HEK293T (cell line): ENCODE data around the gene CRYZL1.
A peak's percentile ranks its signal among the peaks of the same experiment; 100 is the strongest.
"Not testable (repeated sequence)": the region's sequence is repeated elsewhere in the genome, so short reads cannot be mapped to it uniquely, and the experiment has no call there.

ENCODE experiments used
- CTCF ChIA-PET: fragments of 350-600 bp; formaldehyde crosslinking; extraction: SDS; loops from one replicate; lab custom pipeline; 2021; ENCODE audit warnings: antibody characterized with exemption, inconsistent platforms; lab: Yijun Ruan, JAX
- POLR2A ChIA-PET: fragments of 350-600 bp; formaldehyde crosslinking; extraction: SDS; loops from one replicate; lab custom pipeline; 2020; ENCODE audit warnings: antibody characterized with exemption, inconsistent platforms; lab: Yijun Ruan, JAX
- DNase-seq: peaks from one replicate; pipeline ENCODE4 v3.0.0; 2012; ENCODE audit warnings: mixed read lengths; ENCODE audit errors: extremely low spot score
- ARNT ChIP-seq: fragments of 450-650 bp; IDR thresholded peaks from 2 replicates; pipeline ENCODE4 v1.6.1; 2017; ENCODE audit warnings: mild to moderate bottlenecking
- BHLHE40 ChIP-seq: fragments of 450-650 bp; IDR thresholded peaks from 2 replicates; pipeline ENCODE4 v1.6.1; 2016; ENCODE audit warnings: mild to moderate bottlenecking, moderate library complexity, borderline replicate concordance
- CTBP1 ChIP-seq: fragments of 450-650 bp; IDR thresholded peaks from 2 replicates; pipeline ENCODE4 v1.6.1; 2016; ENCODE audit warnings: borderline replicate concordance
- ELF4 ChIP-seq: fragments of 450-650 bp; IDR thresholded peaks from 2 replicates; pipeline ENCODE4 v1.6.1; 2017; ENCODE audit warnings: antibody characterized with exemption
- FOXA1 ChIP-seq: fragments of 450-650 bp; IDR thresholded peaks from 2 replicates; pipeline ENCODE4 v1.6.1; 2016; ENCODE audit warnings: mild to moderate bottlenecking
- FOXK2 ChIP-seq: fragments of 450-650 bp; IDR thresholded peaks from 2 replicates; pipeline ENCODE4 v1.6.1; 2016; ENCODE audit warnings: mild to moderate bottlenecking
- FOXM1 ChIP-seq: fragments of 450-650 bp; IDR thresholded peaks from 2 replicates; pipeline ENCODE4 v1.6.1; 2017; ENCODE audit warnings: mild to moderate bottlenecking, borderline replicate concordance
- HDGF ChIP-seq: fragments of 450-650 bp; IDR thresholded peaks from 2 replicates; pipeline ENCODE4 v1.6.1; 2017; ENCODE audit warnings: antibody characterized with exemption, borderline replicate concordance
- L3MBTL2 ChIP-seq: fragments of 450-650 bp; conservative IDR thresholded peaks from 2 replicates; pipeline ENCODE4 v1.6.1; 2016; ENCODE audit warnings: mild to moderate bottlenecking
- LEF1 ChIP-seq: fragments of 450-650 bp; IDR thresholded peaks from 2 replicates; pipeline ENCODE4 v1.6.1; 2017; ENCODE audit warnings: mild to moderate bottlenecking, borderline replicate concordance
- NFRKB ChIP-seq: fragments of 450-650 bp; IDR thresholded peaks from 2 replicates; pipeline ENCODE4 v1.6.1; 2016; ENCODE audit warnings: mild to moderate bottlenecking, moderate library complexity
- SP1 ChIP-seq: fragments of 450-650 bp; IDR thresholded peaks from 2 replicates; pipeline ENCODE4 v1.6.1; 2017
- SUZ12 ChIP-seq: fragments of 450-650 bp; IDR thresholded peaks from 2 replicates; pipeline ENCODE4 v1.6.1; 2016; ENCODE audit warnings: mild to moderate bottlenecking
- TARDBP ChIP-seq: fragments of 450-650 bp; IDR thresholded peaks from 2 replicates; pipeline ENCODE4 v1.6.1; 2016
- ZNF384 ChIP-seq: fragments of 450-650 bp; IDR thresholded peaks from 2 replicates; pipeline ENCODE4 v1.6.1; 2016
- TF ChIP-seq, protein P1 (sequence below): fragments of 450-650 bp; IDR thresholded peaks from 2 replicates; pipeline ENCODE4 v1.6.1; 2016

The CRYZL1 gene

GRCh38 chr21:33640697-33641351 is 717 bp downstream of the CRYZL1 start:
- POLR2A ChIA-PET, result interaction anchor here (0.8 to 1.5 kb wide), 4 partner anchors 10 to 209 kb away, joined by 3 to 4 read pairs (median 4); partner anchors contain the start of gene DONSON
- TF ChIP-seq LEF1 (no peak), FOXM1 (no peak), SP1 (no peak), HDGF (no peak), NFRKB (no peak), ARNT (no peak), FOXK2 (no peak), BHLHE40 (no peak), CTBP1 (no peak), ZNF384 (no peak), TARDBP (no peak), ELF4 (no peak), FOXA1 (no peak), L3MBTL2 (no peak), SUZ12 (no peak)
- TF ChIP-seq, protein P1, sequence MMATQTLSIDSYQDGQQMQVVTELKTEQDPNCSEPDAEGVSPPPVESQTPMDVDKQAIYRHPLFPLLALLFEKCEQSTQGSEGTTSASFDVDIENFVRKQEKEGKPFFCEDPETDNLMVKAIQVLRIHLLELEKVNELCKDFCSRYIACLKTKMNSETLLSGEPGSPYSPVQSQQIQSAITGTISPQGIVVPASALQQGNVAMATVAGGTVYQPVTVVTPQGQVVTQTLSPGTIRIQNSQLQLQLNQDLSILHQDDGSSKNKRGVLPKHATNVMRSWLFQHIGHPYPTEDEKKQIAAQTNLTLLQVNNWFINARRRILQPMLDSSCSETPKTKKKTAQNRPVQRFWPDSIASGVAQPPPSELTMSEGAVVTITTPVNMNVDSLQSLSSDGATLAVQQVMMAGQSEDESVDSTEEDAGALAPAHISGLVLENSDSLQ, result no peak
- DNase-seq, result peak; percentile 22
- CTCF ChIA-PET, result no interaction called here

GRCh38 chr21:33634254-33634653 is 7.3 kb downstream of the CRYZL1 start:
- CTCF ChIA-PET, result no interaction called here
- no peak for TF ChIP-seq TARDBP
- no peak for TF ChIP-seq ARNT
- no peak for TF ChIP-seq NFRKB
- TF ChIP-seq HDGF, result no peak
- TF ChIP-seq SUZ12, result no peak
- no peak for TF ChIP-seq ZNF384
- no peak for TF ChIP-seq SP1
- no peak for TF ChIP-seq L3MBTL2
- TF ChIP-seq FOXK2, result no peak
- TF ChIP-seq LEF1, result no peak
- TF ChIP-seq FOXM1, result no peak
- TF ChIP-seq ELF4, result no peak
- TF ChIP-seq, protein P1, result no peak
- no peak for TF ChIP-seq BHLHE40
- no peak for DNase-seq
- POLR2A ChIA-PET, result no interaction called here

DNA sequence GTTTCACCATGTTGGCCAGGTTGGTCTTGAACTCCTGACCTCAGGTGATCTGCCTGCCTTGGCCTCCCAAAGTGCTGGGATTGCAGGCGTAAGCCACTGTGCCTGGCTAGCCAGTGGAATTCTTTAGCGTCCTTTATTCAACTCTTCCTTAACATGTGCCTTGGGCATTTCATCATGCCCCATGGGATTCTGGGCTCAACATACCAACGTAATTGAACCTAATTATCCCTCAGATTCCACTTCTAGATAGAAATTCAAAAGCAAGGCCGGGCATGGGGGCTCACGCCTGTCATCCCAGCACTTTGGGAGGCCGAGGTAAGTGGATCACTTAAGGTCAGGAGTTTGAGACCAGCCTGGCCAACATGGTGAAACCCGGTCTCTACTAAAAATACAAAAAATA is 15.4 kb downstream of the CRYZL1 start:
- CTCF ChIA-PET, POLR2A ChIA-PET, DNase-seq: not testable (repeated sequence)

DNA sequence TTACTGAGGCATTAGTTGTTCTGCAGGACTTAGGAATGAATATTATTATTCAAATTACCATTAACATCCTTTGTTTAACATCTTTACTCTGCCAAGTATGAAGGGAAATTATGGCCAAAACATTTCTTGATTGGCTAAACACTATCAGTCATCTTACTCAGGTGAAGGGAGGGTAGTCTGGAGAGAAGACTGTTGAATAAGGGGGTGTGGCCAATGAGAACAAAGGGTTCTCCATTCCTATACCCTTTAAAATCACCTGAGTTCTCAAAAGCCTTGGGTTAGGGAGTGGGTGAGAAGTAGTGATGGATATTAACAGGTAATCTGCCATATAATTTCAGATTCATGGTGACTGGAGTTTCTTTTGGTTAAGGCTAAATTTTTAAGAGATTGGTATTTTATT is 19.3 kb downstream of the CRYZL1 start:
- DNase-seq, result no peak
- CTCF ChIA-PET, result interaction anchor here (1.1 kb wide), 1 partner anchor 16 kb away, joined by 4 read pairs; no protein-coding TSS in a partner anchor
- POLR2A ChIA-PET, result no interaction called here
- TF ChIP-seq FOXA1 (no peak), L3MBTL2 (no peak), SP1 (no peak), ELF4 (no peak), FOXK2 (no peak), CTBP1 (no peak), HDGF (no peak), TARDBP (no peak)

GRCh38 chr21:33619726-33620125 is 21.8 kb downstream of the CRYZL1 start:
- POLR2A ChIA-PET, result no interaction called here
- CTCF ChIA-PET, result interaction anchor here (1.7 kb wide), 1 partner anchor 14 kb away, joined by 5 read pairs; no protein-coding TSS in a partner anchor
- no peak for DNase-seq

GRCh38 chr21:33618407-33618806 is 23.1 kb downstream of the CRYZL1 start:
- DNase-seq, result no peak
- TF ChIP-seq FOXM1 (no peak), FOXA1 (no peak), LEF1 (no peak), BHLHE40 (no peak)
- ChIA-PET CTCF (interaction anchor here (0.7 to 1.7 kb wide), 2 partner anchors 13 to 231 kb away, joined by 3 to 5 read pairs; no protein-coding TSS in a partner anchor), POLR2A (no interaction called here)

More at GRCh38 chr21:33619726-33620125, 21.8 kb downstream of the CRYZL1 start:
- TF ChIP-seq FOXK2 (no peak), LEF1 (no peak), SUZ12 (no peak), FOXM1 (no peak), ARNT (no peak), SP1 (no peak), ZNF384 (no peak), NFRKB (no peak), L3MBTL2 (no peak), HDGF (no peak), CTBP1 (no peak), BHLHE40 (no peak), ELF4 (no peak), FOXA1 (no peak), TARDBP (no peak)
- TF ChIP-seq, protein P1, result no peak

- POLR2A ChIA-PET, DNase-seq: not testable (repeated sequence)
- CTCF ChIA-PET, result interaction anchor here (0.7 kb wide), 1 partner anchor 232 kb away, joined by 3 read pairs; no protein-coding TSS in a partner anchor
Measured at GRCh38 chr21:33617565-33617964, 24.0 kb downstream of the CRYZL1 start.
